ENCODE data around the gene PSPN. TPM values are rescaled to one million over a fixed set of nuclear protein-coding genes. Genes with fewer than 3 reads are reported as not detected.
"Not testable (repeated sequence)": the region's sequence is repeated elsewhere in the genome, so short reads cannot be mapped to it uniquely, and the experiment has no call there.

Gene PSPN
- total RNA-seq, 5 donors from 2014 or later (not counting 1 experiment from before 2014, with no cell fraction given), result 1.7 to 4.1 (median 3.2) TPM

- peaks cover 7% of the 10 kb centered on the region for H3K36me3 Mint-ChIP-seq
- H3K4me1 Mint-ChIP-seq, result peaks cover 5 to 10% (median 5%) of the 10 kb centered on the region in 3 donors
- CTCF ChIA-PET, result interaction anchor here in 1 of 2 donors (0.6 kb wide), 1 partner anchor 1680 kb away, joined by 3 read pairs; no protein-coding TSS in a partner anchor
- H3K4me3 Mint-ChIP-seq, result no peak overlapping the region
- no peak overlapping the region for H3K4me3 ChIP-seq (ENCODE audit: control insufficient read depth in 1 of 2, extremely low read depth in 1 of 2, low read length in 1 of 2)
- H3K9me3 ChIP-seq, result no peaks in the 10 kb centered on the region
- no peaks in the 10 kb centered on the region for H3K27me3 Mint-ChIP-seq
- no peaks in the 10 kb centered on the region for H3K27me3 ChIP-seq (replicated peaks in 1 of 2; ENCODE audit: control insufficient read depth in 2 of 2, extremely low read depth in 1 of 2, insufficient read depth in 2 of 2, low read length in 1 of 2)
- POLR2A ChIA-PET, result no interaction called here
- peaks cover 0 to 11% of the 10 kb centered on the region in 2 experiments for H3K4me1 ChIP-seq (ENCODE audit: control insufficient read depth in 1 of 2, extremely low read depth in 1 of 2, insufficient read depth in 2 of 2, low read length in 2 of 2)
- H3K27ac ChIP-seq (ENCODE audit: low read length), result no peak overlapping the region
- H3K36me3 ChIP-seq (ENCODE audit: control insufficient read depth in 2 of 2, extremely low read depth in 1 of 2, insufficient read depth in 1 of 2, low read length in 1 of 2), result peaks cover 0 to 9% of the 10 kb centered on the region in 2 donors
- ATAC-seq (replicated peaks in 1 of 4) (no peak), DNase-seq (no peak)
- no peak overlapping the region for H3K27ac Mint-ChIP-seq
- 93% methylated on average over 9 of the region's 14 CpGs for WGBS (ENCODE audit: insufficient coverage)
- H3K9me3 Mint-ChIP-seq, result no peaks in the 10 kb centered on the region
Measured at GRCh38 chr19:6357174-6357573, 18.6 kb downstream of the PSPN start.

GRCh38 chr19:6355321-6356040 lies 20.3 kb downstream of the PSPN start:
- 100% methylated on average over 6 of the region's 46 CpGs for WGBS (ENCODE audit: insufficient coverage)
- peaks cover 11% of the 10 kb centered on the region for H3K36me3 Mint-ChIP-seq
- H3K27me3 Mint-ChIP-seq; POLR2A ChIA-PET; H3K27ac ChIP-seq (ENCODE audit: low read length); H3K9me3 Mint-ChIP-seq; H3K4me3 Mint-ChIP-seq; CTCF ChIA-PET; H3K4me1 ChIP-seq (ENCODE audit: control insufficient read depth in 1 of 2, extremely low read depth in 1 of 2, insufficient read depth in 2 of 2, low read length in 2 of 2); DNase-seq; H3K27ac Mint-ChIP-seq; ATAC-seq (replicated peaks in 1 of 4); H3K4me1 Mint-ChIP-seq; H3K27me3 ChIP-seq (replicated peaks in 1 of 2; ENCODE audit: control insufficient read depth in 2 of 2, extremely low read depth in 1 of 2, insufficient read depth in 2 of 2, low read length in 1 of 2); H3K4me3 ChIP-seq (ENCODE audit: control insufficient read depth in 1 of 2, extremely low read depth in 1 of 2, low read length in 1 of 2); H3K9me3 ChIP-seq: not testable (repeated sequence)
- H3K36me3 ChIP-seq (ENCODE audit: control insufficient read depth in 2 of 2, extremely low read depth in 1 of 2, insufficient read depth in 1 of 2, low read length in 1 of 2), result peaks cover 3 to 14% of the 10 kb centered on the region in 2 donors

DNA sequence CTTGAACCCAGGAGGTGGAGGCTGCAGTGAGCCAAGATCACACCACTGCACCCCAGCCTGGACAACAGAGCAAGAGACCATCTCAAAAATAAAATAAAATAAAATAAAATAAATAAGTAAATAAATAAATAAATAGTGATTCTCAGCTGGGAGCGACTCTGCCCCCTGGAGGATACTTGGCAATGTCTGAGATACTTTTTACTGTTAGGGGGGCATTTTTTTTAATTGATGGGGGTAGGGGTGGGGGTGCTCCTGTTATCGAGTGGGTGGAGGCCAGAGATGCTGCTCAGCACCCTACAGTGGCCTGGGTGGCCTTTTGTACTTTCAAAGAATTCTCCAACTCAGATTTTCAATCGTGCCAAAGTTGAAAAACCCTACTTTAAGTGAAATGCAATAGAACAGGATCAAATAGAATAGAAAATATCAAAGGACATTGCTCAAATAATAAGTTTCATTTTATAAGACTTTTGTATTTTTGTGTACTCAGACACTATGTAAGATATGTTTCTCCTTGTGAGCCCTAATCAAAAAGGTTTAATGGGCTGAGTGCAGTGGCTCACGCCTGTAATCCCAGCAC lies 21.5 kb downstream of the PSPN start:
- H3K27me3 Mint-ChIP-seq, result no peaks in the 10 kb centered on the region
- no peak overlapping the region for H3K4me3 Mint-ChIP-seq
- Histone ChIP-seq H3K27ac (ENCODE audit: low read length) (no peak overlapping the region), H3K27me3 (replicated peaks in 1 of 2; ENCODE audit: control insufficient read depth in 2 of 2, extremely low read depth in 1 of 2, insufficient read depth in 2 of 2, low read length in 1 of 2) (no peaks in the 10 kb centered on the region), H3K9me3 (no peaks in the 10 kb centered on the region), H3K4me3 (ENCODE audit: control insufficient read depth in 1 of 2, extremely low read depth in 1 of 2, low read length in 1 of 2) (no peak overlapping the region), H3K36me3 (ENCODE audit: control insufficient read depth in 2 of 2, extremely low read depth in 1 of 2, insufficient read depth in 1 of 2, low read length in 1 of 2) (peaks cover 6 to 19% of the 10 kb centered on the region in 2 donors), H3K4me1 (ENCODE audit: control insufficient read depth in 1 of 2, extremely low read depth in 1 of 2, insufficient read depth in 2 of 2, low read length in 2 of 2) (no peaks in the 10 kb centered on the region)
- DNase-seq (no peak), ATAC-seq (replicated peaks in 1 of 4) (no peak)
- no peaks in the 10 kb centered on the region for H3K4me1 Mint-ChIP-seq
- H3K9me3 Mint-ChIP-seq, result no peaks in the 10 kb centered on the region
- H3K36me3 Mint-ChIP-seq, result peaks cover 11% of the 10 kb centered on the region
- no peak overlapping the region for H3K27ac Mint-ChIP-seq
- ChIA-PET CTCF (interaction anchor here in 1 of 2 donors (0.6 kb wide), 1 partner anchor 176 kb away, joined by 4 read pairs; no protein-coding TSS in a partner anchor), POLR2A (no interaction called here)
- WGBS (ENCODE audit: insufficient coverage), result no CpG with 5 or more reads among the region's 4 CpGs

GRCh38 chr19:6352381-6353165 lies 23.2 kb downstream of the PSPN start:
- no peak overlapping the region for H3K4me3 Mint-ChIP-seq
- H3K27me3 Mint-ChIP-seq, result no peaks in the 10 kb centered on the region
- H3K9me3 Mint-ChIP-seq, result no peaks in the 10 kb centered on the region
- WGBS (ENCODE audit: insufficient coverage), result 67% methylated on average over 1 of the region's 2 CpGs
- H3K27ac Mint-ChIP-seq, result no peak overlapping the region
- DNase-seq (no peak), ATAC-seq (replicated peaks in 1 of 4) (no peak)
- no peaks in the 10 kb centered on the region for H3K9me3 ChIP-seq
- H3K4me1 Mint-ChIP-seq, result no peaks in the 10 kb centered on the region
- no peaks in the 10 kb centered on the region for H3K4me1 ChIP-seq (ENCODE audit: control insufficient read depth in 1 of 2, extremely low read depth in 1 of 2, insufficient read depth in 2 of 2, low read length in 2 of 2)
- ChIA-PET POLR2A (no interaction called here), CTCF (interaction anchor here in 1 of 2 donors (0.7 kb wide), 1 partner anchor 281 kb away, joined by 5 read pairs; no protein-coding TSS in a partner anchor)
- peaks cover 6 to 19% of the 10 kb centered on the region in 2 donors for H3K36me3 ChIP-seq (ENCODE audit: control insufficient read depth in 2 of 2, extremely low read depth in 1 of 2, insufficient read depth in 1 of 2, low read length in 1 of 2)
- no peak overlapping the region for H3K27ac ChIP-seq (ENCODE audit: low read length)
- no peaks in the 10 kb centered on the region for H3K27me3 ChIP-seq (replicated peaks in 1 of 2; ENCODE audit: control insufficient read depth in 2 of 2, extremely low read depth in 1 of 2, insufficient read depth in 2 of 2, low read length in 1 of 2)
- H3K4me3 ChIP-seq (ENCODE audit: control insufficient read depth in 1 of 2, extremely low read depth in 1 of 2, low read length in 1 of 2), result no peak overlapping the region
- H3K36me3 Mint-ChIP-seq, result peaks cover 17% of the 10 kb centered on the region

GRCh38 chr19:6350688-6351087 lies 25.0 kb downstream of the PSPN start:
- Histone ChIP-seq H3K27me3 (replicated peaks in 1 of 2; ENCODE audit: control insufficient read depth in 2 of 2, extremely low read depth in 1 of 2, insufficient read depth in 2 of 2, low read length in 1 of 2) (no peaks in the 10 kb centered on the region), H3K4me1 (ENCODE audit: control insufficient read depth in 1 of 2, extremely low read depth in 1 of 2, insufficient read depth in 2 of 2, low read length in 2 of 2) (no peaks in the 10 kb centered on the region), H3K9me3 (no peaks in the 10 kb centered on the region), H3K27ac (ENCODE audit: low read length) (no peak overlapping the region), H3K4me3 (ENCODE audit: control insufficient read depth in 1 of 2, extremely low read depth in 1 of 2, low read length in 1 of 2) (no peak overlapping the region), H3K36me3 (ENCODE audit: control insufficient read depth in 2 of 2, extremely low read depth in 1 of 2, insufficient read depth in 1 of 2, low read length in 1 of 2) (peaks cover 6 to 28% of the 10 kb centered on the region in 2 donors)
- Mint-ChIP-seq H3K4me3 (no peak overlapping the region), H3K9me3 (no peaks in the 10 kb centered on the region), H3K4me1 (no peaks in the 10 kb centered on the region), H3K27me3 (no peaks in the 10 kb centered on the region), H3K36me3 (peaks cover 21% of the 10 kb centered on the region), H3K27ac (no peak overlapping the region)
- ChIA-PET POLR2A (no interaction called here), CTCF (no interaction called here)
- no CpG with 5 or more reads among the region's 2 CpGs for WGBS (ENCODE audit: insufficient coverage)
- no peak for ATAC-seq (replicated peaks in 1 of 4)
- no peak for DNase-seq

DNA sequence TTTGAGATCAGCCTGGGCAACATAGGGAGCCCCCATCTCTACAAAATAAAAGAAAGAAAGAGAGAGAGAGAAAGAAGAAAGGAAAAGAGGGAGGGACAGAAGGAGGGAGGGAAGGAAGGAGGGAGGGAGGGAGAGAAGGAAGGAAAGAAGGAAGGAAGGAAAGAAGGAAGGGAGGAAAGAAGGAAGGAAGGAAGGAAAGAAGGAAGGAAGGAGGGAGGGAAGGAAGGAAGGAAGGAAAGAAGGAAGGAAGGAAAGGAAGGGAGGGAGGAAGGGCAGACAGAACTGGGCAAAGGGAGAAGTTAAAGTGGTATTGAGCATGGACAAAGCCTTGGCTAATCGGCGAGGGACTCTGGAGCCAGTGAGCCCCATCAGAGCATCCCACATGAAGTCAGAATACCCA lies 26.5 kb downstream of the PSPN start:
- POLR2A ChIA-PET; H3K4me3 Mint-ChIP-seq; H3K27ac ChIP-seq (ENCODE audit: low read length); H3K27ac Mint-ChIP-seq; H3K4me1 ChIP-seq (ENCODE audit: control insufficient read depth in 1 of 2, extremely low read depth in 1 of 2, insufficient read depth in 2 of 2, low read length in 2 of 2); H3K4me1 Mint-ChIP-seq; DNase-seq; CTCF ChIA-PET; H3K4me3 ChIP-seq (ENCODE audit: control insufficient read depth in 1 of 2, extremely low read depth in 1 of 2, low read length in 1 of 2); ATAC-seq (replicated peaks in 1 of 4); H3K9me3 ChIP-seq; H3K27me3 Mint-ChIP-seq; H3K27me3 ChIP-seq (replicated peaks in 1 of 2; ENCODE audit: control insufficient read depth in 2 of 2, extremely low read depth in 1 of 2, insufficient read depth in 2 of 2, low read length in 1 of 2); H3K9me3 Mint-ChIP-seq: not testable (repeated sequence)
- whole genome bisulfite sequencing (ENCODE audit: insufficient coverage), result no CpG with 5 or more reads among the region's 2 CpGs
- H3K36me3 Mint-ChIP-seq, result peaks cover 21% of the 10 kb centered on the region
- peaks cover 6 to 28% of the 10 kb centered on the region in 2 donors for H3K36me3 ChIP-seq (ENCODE audit: control insufficient read depth in 2 of 2, extremely low read depth in 1 of 2, insufficient read depth in 1 of 2, low read length in 1 of 2)

Data from T-cell (primary cell).